ENCODE results near the gene GUCY1A2. TPM values are rescaled to one million over a fixed set of nuclear protein-coding genes. Genes with fewer than 3 reads are reported as not detected.
"Not testable (repeated sequence)": the region's sequence is repeated elsewhere in the genome, so short reads cannot be mapped to it uniquely, and the experiment has no call there.

GUCY1A2 gene
- total and polyA plus RNA-seq, 12 donors, result 1.3 to 26.3 (median 12.0) TPM

DNA sequence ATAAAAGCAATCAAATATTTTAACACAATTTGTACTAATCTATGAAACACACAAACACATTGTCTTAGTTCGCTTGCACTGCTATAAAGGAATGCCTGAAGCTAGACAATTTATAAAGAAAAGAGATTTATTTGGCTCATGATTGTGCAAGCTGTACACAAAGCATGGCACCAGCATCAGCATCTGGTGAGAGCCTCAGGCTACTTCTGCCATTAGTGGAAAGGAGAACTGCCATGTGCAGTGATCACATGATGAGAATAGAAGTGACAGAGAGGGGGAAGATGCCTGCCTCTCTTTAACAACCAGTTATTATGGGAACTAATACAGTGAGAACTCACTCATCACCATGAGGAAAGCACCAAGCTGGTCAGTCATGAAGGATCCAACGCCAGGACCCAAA lies 105.1 kb downstream of the GUCY1A2 start:
- no peak for DNase-seq
- intact Hi-C loops (cut with DNase I), result no loop called here
- Histone ChIP-seq H3K4me1 (replicated peaks in 1 of 2) (no peaks in the 10 kb centered on the region), H3K4me3 (no peak overlapping the region), H3K27ac (no peak overlapping the region), H3K27me3 (no peaks in the 10 kb centered on the region), H3K9me3 (replicated peaks in 1 of 3) (no peaks in the 10 kb centered on the region), H3K36me3 (replicated peaks in 1 of 2) (no peaks in the 10 kb centered on the region)
- TF ChIP-seq, protein P1, sequence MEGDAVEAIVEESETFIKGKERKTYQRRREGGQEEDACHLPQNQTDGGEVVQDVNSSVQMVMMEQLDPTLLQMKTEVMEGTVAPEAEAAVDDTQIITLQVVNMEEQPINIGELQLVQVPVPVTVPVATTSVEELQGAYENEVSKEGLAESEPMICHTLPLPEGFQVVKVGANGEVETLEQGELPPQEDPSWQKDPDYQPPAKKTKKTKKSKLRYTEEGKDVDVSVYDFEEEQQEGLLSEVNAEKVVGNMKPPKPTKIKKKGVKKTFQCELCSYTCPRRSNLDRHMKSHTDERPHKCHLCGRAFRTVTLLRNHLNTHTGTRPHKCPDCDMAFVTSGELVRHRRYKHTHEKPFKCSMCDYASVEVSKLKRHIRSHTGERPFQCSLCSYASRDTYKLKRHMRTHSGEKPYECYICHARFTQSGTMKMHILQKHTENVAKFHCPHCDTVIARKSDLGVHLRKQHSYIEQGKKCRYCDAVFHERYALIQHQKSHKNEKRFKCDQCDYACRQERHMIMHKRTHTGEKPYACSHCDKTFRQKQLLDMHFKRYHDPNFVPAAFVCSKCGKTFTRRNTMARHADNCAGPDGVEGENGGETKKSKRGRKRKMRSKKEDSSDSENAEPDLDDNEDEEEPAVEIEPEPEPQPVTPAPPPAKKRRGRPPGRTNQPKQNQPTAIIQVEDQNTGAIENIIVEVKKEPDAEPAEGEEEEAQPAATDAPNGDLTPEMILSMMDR (IDR thresholded peaks at IDR 0.05), result no peak
- TF ChIP-seq POLR2A (IDR thresholded peaks at IDR 0.05), result no peak
- 74 to 93% (median 87%) methylated on average over 2 of the region's 2 CpGs for WGBS, 4 donors

DNA sequence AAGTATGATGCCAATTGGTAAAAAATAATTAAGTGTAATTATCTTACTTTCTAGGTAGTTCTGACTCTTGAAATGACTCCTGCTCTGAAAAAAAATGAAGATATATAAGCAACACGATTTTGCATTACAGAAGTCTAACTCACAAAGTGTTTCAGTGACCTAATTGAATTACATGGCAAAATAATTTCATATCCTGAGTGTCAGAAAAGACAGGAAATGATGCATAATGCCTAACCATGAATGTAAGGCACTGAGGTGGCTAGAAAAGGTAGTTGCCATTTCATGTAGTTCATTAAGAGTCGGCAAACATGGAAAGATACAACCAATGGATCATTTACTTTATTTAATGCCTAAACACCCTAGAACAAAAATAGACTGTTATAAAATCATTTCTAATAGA lies 113.5 kb downstream of the GUCY1A2 start:
- DNase-seq, result no peak
- H3K27ac ChIP-seq, result no peak overlapping the region
- no peaks in the 10 kb centered on the region for H3K27me3 ChIP-seq
- TF ChIP-seq POLR2A (IDR thresholded peaks at IDR 0.05), result no peak
- TF ChIP-seq, protein P1 (IDR thresholded peaks at IDR 0.05), result no peak
- intact Hi-C loops (cut with DNase I), result no loop called here
- no peaks in the 10 kb centered on the region for H3K4me1 ChIP-seq (replicated peaks in 1 of 2)
- WGBS, 4 donors, result 44 to 86% (median 65%) methylated on average over 2 of the region's 2 CpGs
- H3K9me3 ChIP-seq (replicated peaks in 1 of 3), result peaks cover 0 to 4% (median 0%) of the 10 kb centered on the region in 3 donors
- H3K36me3 ChIP-seq (replicated peaks in 1 of 2), result no peaks in the 10 kb centered on the region
- no peak overlapping the region for H3K4me3 ChIP-seq

DNA sequence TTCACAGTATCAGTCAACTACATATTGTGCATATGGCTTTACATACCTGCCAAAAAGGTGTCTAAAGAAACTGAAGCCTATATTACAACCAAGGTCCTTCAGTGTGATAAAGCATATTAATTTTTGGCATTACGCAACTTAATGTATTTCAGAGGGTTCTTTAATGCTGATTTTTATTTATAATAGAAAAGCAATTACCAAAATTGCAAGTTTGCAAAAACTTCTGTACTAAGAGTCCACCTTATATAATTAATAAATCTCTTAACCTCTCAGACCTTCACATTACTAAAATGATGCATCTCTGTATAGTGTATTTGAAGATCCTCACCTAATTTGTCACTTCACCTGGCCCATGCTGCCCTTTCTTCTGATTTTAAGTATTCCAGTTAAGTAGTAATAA lies 128.6 kb downstream of the GUCY1A2 start:
- Histone ChIP-seq H3K9me3 (replicated peaks in 1 of 3) (no peaks in the 10 kb centered on the region), H3K27ac (no peak overlapping the region), H3K4me1 (replicated peaks in 1 of 2) (no peaks in the 10 kb centered on the region), H3K27me3 (no peaks in the 10 kb centered on the region), H3K36me3 (replicated peaks in 1 of 2) (no peaks in the 10 kb centered on the region), H3K4me3 (no peak overlapping the region)
- no peak for TF ChIP-seq POLR2A (IDR thresholded peaks at IDR 0.05)
- TF ChIP-seq, protein P1 (IDR thresholded peaks at IDR 0.05), result no peak
- DNase-seq, result no peak
- intact Hi-C loops (cut with DNase I), result no loop called here
- WGBS, 4 donors, result 92 to 96% (median 93%) methylated on average over 1 of the region's 1 CpG

DNA sequence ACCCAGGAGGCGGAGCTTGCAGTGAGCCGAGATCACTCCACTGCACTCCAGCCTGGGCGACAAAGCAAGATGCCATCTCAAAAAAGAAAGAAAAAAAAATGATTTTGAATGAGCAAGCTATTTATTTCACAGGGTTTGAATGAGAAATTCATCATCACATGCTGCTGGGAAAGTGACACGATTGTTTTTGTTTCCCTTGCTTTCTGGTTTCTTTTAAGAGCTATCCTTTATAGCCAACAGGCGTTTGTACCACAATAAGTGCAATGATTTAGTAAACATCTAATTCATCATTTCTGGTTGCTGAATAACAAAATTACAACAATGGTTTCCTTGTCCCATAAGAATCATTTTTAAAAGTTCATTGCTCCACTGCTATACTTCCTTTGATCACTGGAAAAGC lies 129.9 kb downstream of the GUCY1A2 start:
- intact Hi-C loops (cut with DNase I), result no loop called here
- Histone ChIP-seq H3K9me3 (replicated peaks in 1 of 3) (no peaks in the 10 kb centered on the region), H3K27me3 (no peaks in the 10 kb centered on the region), H3K4me3 (no peak overlapping the region), H3K27ac (no peak overlapping the region), H3K36me3 (replicated peaks in 1 of 2) (no peaks in the 10 kb centered on the region), H3K4me1 (replicated peaks in 1 of 2) (no peaks in the 10 kb centered on the region)
- no peak for DNase-seq
- WGBS, 4 donors, result 79 to 85% (median 81%) methylated on average over 5 of the region's 5 CpGs
- TF ChIP-seq, protein P1 (IDR thresholded peaks at IDR 0.05), result no peak

DNA sequence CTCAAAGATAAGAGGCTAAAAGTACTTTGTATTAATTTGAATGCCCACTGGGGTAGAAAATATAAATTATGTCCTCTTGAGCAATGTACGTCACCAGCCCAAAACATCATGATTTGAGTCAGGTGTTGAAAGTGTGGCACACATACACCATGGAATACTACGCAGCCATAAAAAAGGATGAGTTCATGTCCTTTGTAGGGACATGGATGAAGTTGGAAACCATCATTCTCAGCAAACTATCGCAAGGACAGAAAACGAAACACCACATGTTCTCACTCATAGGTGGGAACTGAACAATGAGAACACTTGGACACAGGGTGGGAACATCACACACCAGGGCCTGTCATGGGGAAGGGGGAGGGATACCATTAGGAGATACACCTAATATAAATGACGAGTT lies 134.6 kb downstream of the GUCY1A2 start:
- H3K4me3 ChIP-seq; H3K27ac ChIP-seq; H3K36me3 ChIP-seq (replicated peaks in 1 of 2); H3K4me1 ChIP-seq (replicated peaks in 1 of 2); DNase-seq; H3K27me3 ChIP-seq; intact Hi-C loops (cut with DNase I); H3K9me3 ChIP-seq (replicated peaks in 1 of 3): not testable (repeated sequence)
- WGBS, 4 donors, result 73 to 94% (median 80%) methylated on average over 5 of the region's 5 CpGs
